ENCODE results near the gene ZNF644.

Gene ZNF644

DNA sequence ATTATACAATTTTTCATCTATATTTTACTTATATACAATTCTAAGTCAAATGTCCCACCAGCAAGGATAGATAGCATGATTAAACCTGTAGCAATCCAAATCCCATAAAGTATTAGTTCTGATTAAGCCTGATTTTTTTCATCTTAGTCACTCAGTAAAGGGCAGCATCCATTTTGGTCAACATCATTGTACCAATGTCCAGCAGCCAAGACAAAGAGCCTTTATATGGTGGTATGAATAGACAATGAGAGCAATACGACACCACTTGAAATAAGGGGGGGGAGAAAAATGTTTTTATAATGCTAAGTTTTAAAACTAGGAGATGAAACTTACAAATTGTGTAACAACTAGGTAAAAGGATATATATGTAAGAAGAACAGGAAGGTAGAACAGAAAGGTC, 7.4 kb downstream of the ZNF644 start:
- Histone ChIP-seq H3K36me3 (ENCODE audit: insufficient read depth) (no peaks in the 10 kb centered on the region), H3K9ac (no peak overlapping the region), H4K20me1 (ENCODE audit: insufficient read depth) (peaks cover 4% of the 10 kb centered on the region; the same call in 1 of the 2 replicates), H3K4me1 (ENCODE audit: low read depth, poor library complexity, severe bottlenecking) (peaks cover 24% of the 10 kb centered on the region), H2AFZ (ENCODE audit: low read depth) (no peak overlapping the region), H3K27ac (no peak overlapping the region), H3K79me2 (ENCODE audit: insufficient read depth, low read depth) (peaks cover 93% of the 10 kb centered on the region), H3K4me2 (no peak overlapping the region), H3K27me3 (ENCODE audit: insufficient read depth, low read depth) (no peaks in the 10 kb centered on the region), H3K4me3 (IDR thresholded peaks at IDR 0.05; ENCODE audit: insufficient read depth, low read depth, low read length) (no peak overlapping the region)
- TF ChIP-seq CTCF (conservative IDR thresholded peaks at IDR 0.05; ENCODE audit: low read depth, low read length): no peak

- Histone ChIP-seq H4K20me1 (ENCODE audit: insufficient read depth) (peaks cover 4% of the 10 kb centered on the region; the same call in 1 of the 2 replicates), H3K27ac (no peak overlapping the region), H3K4me1 (ENCODE audit: low read depth, poor library complexity, severe bottlenecking) (peaks cover 21% of the 10 kb centered on the region), H2AFZ (ENCODE audit: low read depth) (no peak overlapping the region), H3K79me2 (ENCODE audit: insufficient read depth, low read depth) (peaks cover 92% of the 10 kb centered on the region), H3K4me2 (no peak overlapping the region), H3K27me3 (ENCODE audit: insufficient read depth, low read depth) (no peaks in the 10 kb centered on the region), H3K4me3 (IDR thresholded peaks at IDR 0.05; ENCODE audit: insufficient read depth, low read depth, low read length) (no peak overlapping the region), H3K9ac (no peak overlapping the region), H3K36me3 (ENCODE audit: insufficient read depth) (no peaks in the 10 kb centered on the region)
- no peak for TF ChIP-seq CTCF (conservative IDR thresholded peaks at IDR 0.05; ENCODE audit: low read depth, low read length)
Measured at GRCh38 chr1:91013302-91013701, 8.5 kb downstream of the ZNF644 start.

DNA sequence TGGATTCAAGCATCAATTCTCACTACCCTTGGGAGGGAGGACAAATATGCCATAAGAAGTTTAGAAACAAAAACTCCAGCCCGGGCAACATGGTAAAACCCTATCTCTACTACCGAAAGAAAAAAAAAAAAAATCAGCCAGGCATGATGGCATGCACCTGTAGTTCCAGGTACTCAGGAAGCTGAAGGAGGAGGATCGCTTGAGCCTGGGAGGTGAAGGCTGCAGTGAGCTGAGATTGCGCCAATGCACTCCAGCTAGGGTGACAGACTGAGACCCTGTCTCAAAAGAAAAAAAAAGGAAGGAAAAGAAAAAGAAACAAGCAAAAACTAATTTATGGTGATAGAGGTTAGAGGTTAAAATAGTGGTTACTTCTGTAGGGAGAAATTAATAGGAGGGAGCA, 9.6 kb downstream of the ZNF644 start:
- Histone ChIP-seq H3K79me2 (ENCODE audit: insufficient read depth, low read depth) (peaks cover 85% of the 10 kb centered on the region), H3K27me3 (ENCODE audit: insufficient read depth, low read depth) (no peaks in the 10 kb centered on the region), H3K9ac (no peak overlapping the region), H3K4me2 (no peak overlapping the region), H3K36me3 (ENCODE audit: insufficient read depth) (no peaks in the 10 kb centered on the region), H3K4me3 (IDR thresholded peaks at IDR 0.05; ENCODE audit: insufficient read depth, low read depth, low read length) (no peak overlapping the region), H4K20me1 (ENCODE audit: insufficient read depth) (peaks cover 4% of the 10 kb centered on the region; the same call in 1 of the 2 replicates), H3K27ac (no peak overlapping the region), H3K4me1 (ENCODE audit: low read depth, poor library complexity, severe bottlenecking) (peaks cover 11% of the 10 kb centered on the region), H2AFZ (ENCODE audit: low read depth) (no peak overlapping the region)
- no peak for TF ChIP-seq CTCF (conservative IDR thresholded peaks at IDR 0.05; ENCODE audit: low read depth, low read length)

GRCh38 chr1:91011726-91012125, 10.1 kb downstream of the ZNF644 start:
- Histone ChIP-seq H3K9ac (no peak overlapping the region), H2AFZ (ENCODE audit: low read depth) (no peak overlapping the region), H3K27ac (no peak overlapping the region), H3K27me3 (ENCODE audit: insufficient read depth, low read depth) (no peaks in the 10 kb centered on the region), H3K36me3 (ENCODE audit: insufficient read depth) (no peaks in the 10 kb centered on the region), H4K20me1 (ENCODE audit: insufficient read depth) (peaks cover 4% of the 10 kb centered on the region; the same call in 1 of the 2 replicates), H3K79me2 (ENCODE audit: insufficient read depth, low read depth) (peaks cover 83% of the 10 kb centered on the region), H3K4me2 (no peak overlapping the region), H3K4me3 (IDR thresholded peaks at IDR 0.05; ENCODE audit: insufficient read depth, low read depth, low read length) (no peak overlapping the region), H3K4me1 (ENCODE audit: low read depth, poor library complexity, severe bottlenecking) (peaks cover 8% of the 10 kb centered on the region)
- TF ChIP-seq CTCF (conservative IDR thresholded peaks at IDR 0.05; ENCODE audit: low read depth, low read length): no peak

Measured in KMS-11 (cell line).